HG02571 (cell line): Measurements from ENCODE around the gene ALG9.

ENCODE experiments used
- ATAC-seq: cut with Tn5 transposase; IDR thresholded peaks from one replicate; pipeline ENCODE4 v1.9.1; 2021; ENCODE audit warnings: mild to moderate bottlenecking, moderate library complexity; ENCODE audit not compliant: unreplicated experiment

The ALG9 gene

GRCh38 chr11:111736621-111737443, 134.5 kb downstream of the ALG9 start:
- no peak for ATAC-seq
